ENCODE results near the gene SNAI3. TPM values are rescaled to one million over a fixed set of nuclear protein-coding genes. Genes with fewer than 3 reads are reported as not detected.

SNAI3 gene
- total and polyA plus RNA-seq, 9 of the 15 experiments (the other 6 are each of a cell fraction or from before 2014, with no cell fraction given) = 0.04 to 4.1 (median 0.80) TPM; not detected in 1

DNA sequence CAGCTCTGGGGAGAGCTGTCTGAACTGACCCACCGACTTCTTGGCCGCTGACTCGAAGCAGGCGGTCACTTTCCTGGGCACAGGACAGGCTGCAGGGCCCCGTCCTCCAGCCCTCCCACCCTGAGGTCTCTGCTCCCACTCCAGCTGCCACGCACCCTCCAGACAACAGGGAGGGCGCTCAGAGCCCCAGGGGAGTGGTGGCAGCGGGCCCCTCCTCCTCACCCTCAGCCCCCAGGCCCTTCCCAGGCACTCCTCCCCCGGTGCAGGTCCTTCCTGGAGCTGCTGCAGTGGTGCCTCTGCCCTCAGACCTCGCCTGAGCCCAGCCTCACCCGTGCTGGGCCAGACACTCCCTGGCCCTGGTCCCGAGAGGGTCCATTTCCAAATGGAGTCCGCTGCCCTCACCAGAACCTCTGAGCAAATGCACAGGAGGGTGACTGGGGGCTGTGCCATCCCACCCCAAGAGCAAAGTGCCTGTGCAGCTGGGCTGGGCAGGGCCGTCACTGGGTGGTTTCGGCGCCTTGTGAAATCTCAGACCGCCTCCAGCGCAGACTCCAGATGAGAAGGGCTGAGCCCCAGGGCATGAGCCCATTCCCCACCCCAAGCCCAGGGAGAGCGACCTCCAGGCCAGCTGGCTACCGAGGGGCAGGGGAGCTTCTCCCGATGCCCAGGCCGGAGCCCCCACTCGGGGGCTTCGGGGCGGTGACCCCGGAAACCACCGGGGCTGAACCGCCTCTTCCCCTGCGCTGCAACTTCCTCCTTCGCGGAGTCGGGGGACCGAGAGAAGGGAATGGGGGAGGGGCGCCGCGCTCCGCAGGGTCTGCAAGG lies 36.2 kb downstream of the SNAI3 start (continued):
- no peak for TF ChIP-seq SAFB2 (IDR thresholded peaks at IDR 0.05; ENCODE audit: borderline replicate concordance, low read depth, low read length, severe bottlenecking)
- no peak for TF ChIP-seq ZNF785 (CRISPR knock-in tag; IDR thresholded peaks at IDR 0.05)
- TF ChIP-seq, protein P1, sequence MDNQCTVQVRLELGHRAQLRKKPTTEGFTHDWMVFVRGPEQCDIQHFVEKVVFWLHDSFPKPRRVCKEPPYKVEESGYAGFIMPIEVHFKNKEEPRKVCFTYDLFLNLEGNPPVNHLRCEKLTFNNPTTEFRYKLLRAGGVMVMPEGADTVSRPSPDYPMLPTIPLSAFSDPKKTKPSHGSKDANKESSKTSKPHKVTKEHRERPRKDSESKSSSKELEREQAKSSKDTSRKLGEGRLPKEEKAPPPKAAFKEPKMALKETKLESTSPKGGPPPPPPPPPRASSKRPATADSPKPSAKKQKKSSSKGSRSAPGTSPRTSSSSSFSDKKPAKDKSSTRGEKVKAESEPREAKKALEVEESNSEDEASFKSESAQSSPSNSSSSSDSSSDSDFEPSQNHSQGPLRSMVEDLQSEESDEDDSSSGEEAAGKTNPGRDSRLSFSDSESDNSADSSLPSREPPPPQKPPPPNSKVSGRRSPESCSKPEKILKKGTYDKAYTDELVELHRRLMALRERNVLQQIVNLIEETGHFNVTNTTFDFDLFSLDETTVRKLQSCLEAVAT (IDR thresholded peaks at IDR 0.05) = 0 out of 4 replicates have a peak, but pooled peaks of 1 of the 2 experiments have one; percentile 35
- TF ChIP-seq NR4A1 (CRISPR knock-in tag; IDR thresholded peaks at IDR 0.05) = no peak
- TF ChIP-seq NR4A1 (tag; IDR thresholded peaks at IDR 0.05) = no peak
- no peak for TF ChIP-seq ZBTB1 (CRISPR knock-in tag; IDR thresholded peaks at IDR 0.05; ENCODE audit: borderline replicate concordance, low read depth)

DNA sequence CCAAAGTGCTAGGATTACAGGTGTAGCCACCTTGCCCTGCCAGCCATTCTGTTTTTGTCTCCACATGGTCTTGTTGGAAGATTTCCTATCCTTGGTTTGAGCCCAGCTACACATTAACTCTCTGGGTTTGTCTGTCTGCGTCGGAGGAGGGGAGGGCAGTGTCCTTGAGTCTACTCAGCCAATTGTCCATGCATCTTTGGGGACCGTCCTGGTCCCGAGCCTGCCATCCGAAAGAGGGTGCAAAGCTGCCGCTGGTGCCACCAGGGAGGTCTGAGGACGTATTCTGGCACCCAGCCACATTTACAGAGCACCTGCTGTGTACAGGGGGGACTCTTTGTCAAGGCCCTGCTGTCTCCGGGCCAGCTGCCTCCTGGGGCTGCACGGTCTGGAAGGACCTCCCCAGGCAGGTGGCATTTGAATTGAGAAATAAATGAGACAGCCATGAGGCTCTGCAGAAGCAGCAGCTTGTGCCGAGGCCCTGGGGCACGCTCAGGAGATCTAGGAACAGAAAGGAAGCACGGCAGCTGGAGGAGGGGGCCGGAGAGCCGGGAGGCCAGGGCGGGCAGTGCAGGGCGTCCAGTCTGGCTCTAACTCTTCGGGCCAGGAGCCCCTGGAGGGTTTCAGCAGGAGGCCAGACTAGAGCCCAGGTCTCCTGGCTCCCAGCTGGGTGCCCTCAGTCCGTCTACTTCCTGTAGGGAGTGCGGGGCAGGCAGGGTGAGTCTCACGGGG lies 36.9 kb downstream of the SNAI3 start:
- no peak for DNase-seq (ENCODE audit: extremely low read depth in 1 of 4, low spot score in 3 of 4)
- in situ Hi-C loops (cut with MboI) = no loop called here
- no peak overlapping the region; the same call in 2 of the 3 replicates for H3K27ac ChIP-seq (ENCODE audit: extremely low read depth, low read depth, low read length)
- H3K9me3 ChIP-seq (replicated peaks; ENCODE audit: control insufficient read depth, insufficient read depth, low read depth, low read length) = no peaks in the 10 kb centered on the region
- POLR2A ChIA-PET = interaction anchor here (0.6 to 2.7 kb wide), 6 partner anchors 10 to 119 kb away, joined by 3 to 13 read pairs (median 4); partner anchors contain the start of gene MVD
- H3K9ac ChIP-seq (ENCODE audit: insufficient read depth in 1 of 2, low read depth in 2 of 2, low read length in 2 of 2) = peak overlapping the region in 1 of 2 experiments; percentile 97; a peak in 3 of 4 replicates
- peak; percentile 61 for FAIRE-seq
- no peaks in the 10 kb centered on the region for H3K27me3 ChIP-seq (ENCODE audit: control insufficient read depth in 2 of 2, insufficient read depth in 2 of 2, low read length in 2 of 2)
- ATAC-seq = no peak
- WGBS (ENCODE audit: insufficient coverage, low coverage, missing lambda C conversion rate) = 84% methylated on average over 19 of the region's 20 CpGs
- H3K4me3 ChIP-seq = peak overlapping the region; percentile 84
- intact Hi-C loops (cut with micrococcal nuclease) = no loop called here
- H2AFZ ChIP-seq (ENCODE audit: low read depth, low read length) = no peak overlapping the region
- H3K79me2 ChIP-seq (ENCODE audit: control insufficient read depth, insufficient read depth, low read length) = peaks cover 33% of the 10 kb centered on the region
- peaks cover 55% of the 10 kb centered on the region; the same call in 2 of the 3 replicates for H3K36me3 ChIP-seq (ENCODE audit: control insufficient read depth, insufficient read depth, low read length)
- peak overlapping the region; percentile 92; the same call in 1 of the 2 replicates for H3K4me2 ChIP-seq (ENCODE audit: insufficient read depth, low read length)
- no TSS peak for BruUV-seq (replicated peaks)
- CTCF ChIA-PET (ENCODE audit: low intra/inter-chr PET ratio) = no interaction called here
- no peaks in the 10 kb centered on the region for H3K9me1 ChIP-seq (ENCODE audit: control insufficient read depth, insufficient read depth, low read length)
- peaks cover 11 to 88% of the 10 kb centered on the region in 2 experiments; a peak in 4 of 5 replicates for H3K4me1 ChIP-seq (replicated peaks in 1 of 2; ENCODE audit: control insufficient read depth in 2 of 2, insufficient read depth in 2 of 2, low read length in 2 of 2)
- H4K20me1 ChIP-seq (replicated peaks; ENCODE audit: control insufficient read depth, insufficient read depth, low read length) = peaks cover 3% of the 10 kb centered on the region; the same call in 1 of the 2 replicates
- no peak for TF ChIP-seq U2AF2 (optimal IDR thresholded peaks at IDR 0.05; ENCODE audit: low read depth, low read length)

Measured in K562 (cell line).